IMR-90 (cell line): Measurements from ENCODE around the gene ZNF469. TPM values are rescaled to one million over a fixed set of nuclear protein-coding genes. Genes with fewer than 3 reads are reported as not detected.

Experiments used
- ATAC-seq: fragments of 200-7000 bp; cut with Tn5 transposase; 2 replicates; pipeline ENCODE4 v1.9.1; 2020; ENCODE audit warnings: low read depth, mild to moderate bottlenecking, moderate library complexity
- BruUV-seq: library from RNA; stranded (reverse); fragments of 400-500 nt; replicated peaks from 2 replicates; lab custom pipeline; 2021; lab: Mats Ljungman, UMichigan
- CTCF ChIA-PET: fragments of 300-600 bp; formaldehyde crosslinking; extraction: SDS; loops from one replicate; lab custom pipeline; 2021; ENCODE audit warnings: antibody characterized with exemption; lab: Yijun Ruan, JAX
- POLR2A ChIA-PET: fragments of 300-600 bp; sonication (Branson Sonifier 250); formaldehyde crosslinking; loops from one replicate; lab custom pipeline; 2022; ENCODE audit warnings: antibody characterized with exemption; ENCODE audit not compliant: unreplicated experiment; lab: Charles Lee
- DNase-seq: peaks from one replicate; pipeline ENCODE4 v3.0.0; 2013
- H2AFZ ChIP-seq: replicated peaks from 2 replicates; pipeline ENCODE3; 2013; ENCODE audit warnings: low read length, mild to moderate bottlenecking; ENCODE audit not compliant: poor library complexity
- H2AK5ac ChIP-seq: 2 replicates; pipeline ENCODE4 v1.6.1; 2013; ENCODE audit warnings: low read depth, low read length, inconsistent platforms
- H2AK9ac ChIP-seq: replicated peaks from 2 replicates; pipeline ENCODE3; 2013; ENCODE audit warnings: mild to moderate bottlenecking, low read depth, low read length, moderate library complexity; ENCODE audit not compliant: poor library complexity
- H2BK120ac ChIP-seq: 2 replicates; pipeline ENCODE4 v1.6.1; 2013; ENCODE audit warnings: low read depth, low read length, inconsistent platforms
- H2BK15ac ChIP-seq: 3 replicates; pipeline ENCODE4 v1.6.1; 2013; ENCODE audit warnings: low read depth, low read length, inconsistent platforms
- H2BK20ac ChIP-seq: 2 replicates; pipeline ENCODE4 v1.6.1; 2013; ENCODE audit warnings: low read depth, mild to moderate bottlenecking, inconsistent platforms, low read length, moderate library complexity
- H2BK5ac ChIP-seq: 2 replicates; pipeline ENCODE4 v1.6.1; 2013; ENCODE audit warnings: mild to moderate bottlenecking, low read depth, low read length, inconsistent platforms; ENCODE audit not compliant: poor library complexity, severe bottlenecking
- H3K14ac ChIP-seq: replicated peaks from 2 replicates; pipeline ENCODE4 v1.6.1; 2013; ENCODE audit warnings: low read depth, low read length, inconsistent platforms
- H3K18ac ChIP-seq: 2 replicates; pipeline ENCODE4 v1.6.1; 2013; ENCODE audit warnings: low read depth, low read length, control low read depth
- H3K23ac ChIP-seq: 2 replicates; pipeline ENCODE4 v1.6.1; 2013; ENCODE audit warnings: low read depth, low read length, inconsistent platforms
- H3K27ac ChIP-seq: 2 replicates; pipeline ENCODE4 v1.5.1; 2013; ENCODE audit warnings: mild to moderate bottlenecking, control low read depth, low read length; ENCODE audit not compliant: insufficient read depth
- H3K27me3 ChIP-seq: 2 replicates; pipeline ENCODE4 v1.6.1; 2013; ENCODE audit warnings: low read length; ENCODE audit not compliant: control insufficient read depth, insufficient read depth
- H3K36me3 ChIP-seq: 2 replicates; pipeline ENCODE4 v1.6.1; 2013; ENCODE audit warnings: low read length, mixed read lengths; ENCODE audit not compliant: control insufficient read depth, insufficient read depth
- H3K4ac ChIP-seq: 2 replicates; pipeline ENCODE4 v1.6.1; 2013; ENCODE audit warnings: low read depth, low read length, inconsistent platforms
- H3K4me1 ChIP-seq: 2 replicates; pipeline ENCODE4 v1.6.1; 2013; ENCODE audit warnings: low read length, mixed read lengths; ENCODE audit not compliant: control insufficient read depth, insufficient read depth
- H3K4me2 ChIP-seq: 2 replicates; pipeline ENCODE4 v1.6.1; 2013; ENCODE audit warnings: low read depth, mild to moderate bottlenecking, control low read depth, low read length, moderate library complexity
- H3K4me3 ChIP-seq: 2 replicates; pipeline ENCODE4 v1.5.1; 2013; ENCODE audit warnings: low read depth, mild to moderate bottlenecking, control low read depth, low read length, moderate library complexity; ENCODE audit not compliant: insufficient read depth
- H3K56ac ChIP-seq: 2 replicates; pipeline ENCODE4 v1.6.1; 2013; ENCODE audit warnings: low read length, inconsistent platforms; ENCODE audit not compliant: insufficient read depth; ENCODE audit errors: extremely low read depth
- H3K79me1 ChIP-seq, 2 experiments: 2 replicates each; pipeline ENCODE4 v1.6.1; 2013; ENCODE audit warnings: low read length in 2 of 2, inconsistent platforms in 1 of 2, low read depth in 1 of 2
- H3K9ac ChIP-seq: 2 replicates; pipeline ENCODE4 v1.6.1; 2013; ENCODE audit warnings: low read depth, low read length, control low read depth
- H3K9me1 ChIP-seq: 2 replicates; pipeline ENCODE4 v1.6.1; 2013; ENCODE audit warnings: low read length, inconsistent platforms; ENCODE audit not compliant: insufficient read depth
- H3K9me3 ChIP-seq: 2 replicates; pipeline ENCODE4 v1.6.1; 2013; ENCODE audit warnings: low read length; ENCODE audit not compliant: control insufficient read depth, insufficient read depth
- H4K20me1 ChIP-seq: 2 replicates; pipeline ENCODE4 v1.6.1; 2013; ENCODE audit warnings: low read length, inconsistent platforms; ENCODE audit not compliant: insufficient read depth
- H4K5ac ChIP-seq: 2 replicates; pipeline ENCODE4 v1.6.1; 2013; ENCODE audit warnings: mild to moderate bottlenecking, low read depth, low read length, control low read depth
- H4K8ac ChIP-seq, 2 experiments: 2 replicates each; pipeline ENCODE4 v1.6.1; 2013; ENCODE audit warnings: low read depth in 2 of 2, low read length in 2 of 2, control low read depth in 1 of 2, inconsistent platforms in 1 of 2
- H4K91ac ChIP-seq: 2 replicates; pipeline ENCODE4 v1.6.1; 2013; ENCODE audit warnings: low read depth, low read length, inconsistent platforms; ENCODE audit not compliant: insufficient read depth
- WGBS, 2 experiments: methylation state at CpG; one replicate each; pipeline versions ENCODE4 v1.1.5 to v1.1.7; 2013; ENCODE audit warnings: missing lambda C conversion rate in 2 of 2; ENCODE audit not compliant: insufficient read length in 1 of 2; ENCODE audit errors: extremely low coverage in 2 of 2; 5-methylcytosine and 5-hydroxymethylcytosine counted together
- dilution Hi-C: fragments of 300-500 bp; cut with HindIII; formaldehyde crosslinking; loops from one replicate; pipeline ENCODE4 v1.14.3; 2018; ENCODE audit warnings: low sequenced_read_pairs; ENCODE audit not compliant: unreplicated experiment
- in situ Hi-C: fragments of 300-500 bp; cut with MboI; formaldehyde crosslinking; loops from 3 replicates; pipeline ENCODE4 v1.14.3; 2019; ENCODE audit warnings: low sequenced_read_pairs, inconsistent platforms, mixed read lengths
- intact Hi-C: fragments of 100-400 bp; cut with micrococcal nuclease; formaldehyde crosslinking; loops from 2 replicates; pipeline ENCODE4 v1.10.0; 2022
- polyA plus RNA-seq, 3 experiments: library from polyadenylated mRNA; depleted of rRNA; stranded (reverse); fragments of >200 nt; gene quantifications; 2 replicates each; pipeline ENCODE4 v1.2.3, GENCODE V29; 2012; ENCODE audit warnings: low replicate concordance in 1 of 3
- total RNA-seq: library from RNA; depleted of rRNA; stranded (reverse); fragments of >200 nt; gene quantifications from 2 replicates; pipeline ENCODE4 v1.2.3, GENCODE V29; 2012
- TF ChIP-seq, protein P1 (sequence below): fragments of 150-350 bp; IDR thresholded peaks from 2 replicates; pipeline ENCODE4 v1.6.1; 2016; ENCODE audit warnings: low read depth, mild to moderate bottlenecking, low read length, moderate library complexity, borderline replicate concordance

ZNF469 gene
- total and polyA plus RNA-seq, 2 of the 4 experiments (the other 2 are of a cell fraction), result 1.1 to 13.3 TPM

- H4K5ac ChIP-seq, result no peak overlapping the region
- H3K18ac ChIP-seq, result no peak overlapping the region
- H3K79me1 ChIP-seq, result peaks cover 4 to 12% of the 10 kb centered on the region in 2 experiments; a peak in 3 of 4 replicates
- H2BK20ac ChIP-seq, result no peak overlapping the region
- H3K4me1 ChIP-seq, result peaks cover 3% of the 10 kb centered on the region
- H3K36me3 ChIP-seq, result no peaks in the 10 kb centered on the region
- H3K9me1 ChIP-seq, result peaks cover 24% of the 10 kb centered on the region
- DNase-seq, result no peak
- H3K23ac ChIP-seq, result no peak overlapping the region
- no peak for ATAC-seq
- peaks cover 13% of the 10 kb centered on the region for H3K9me3 ChIP-seq
- no peaks in the 10 kb centered on the region; the same call in 1 of the 2 replicates for H4K20me1 ChIP-seq
- no peaks in the 10 kb centered on the region for H3K27me3 ChIP-seq
- H2BK15ac ChIP-seq, result peak overlapping the region; percentile 52; the same call in 1 of the 3 replicates
- no peak overlapping the region for H3K4me3 ChIP-seq
- H3K4ac ChIP-seq, result peak overlapping the region; percentile 31
- ChIA-PET CTCF (no interaction called here), POLR2A (no interaction called here)
- H2AK9ac ChIP-seq, result no peak overlapping the region
- H2BK120ac ChIP-seq, result peak overlapping the region; percentile 54; the same call in 1 of the 2 replicates
- H2AFZ ChIP-seq, result no peak overlapping the region
- H4K8ac ChIP-seq, result no peak overlapping the region
- H3K14ac ChIP-seq, result no peak overlapping the region
- WGBS, 2 experiments, result 87% methylated on average over 6 of the region's 7 CpGs; no CpG with 5 or more reads in 1 of the 2 experiments
- H3K27ac ChIP-seq, result no peak overlapping the region
- TF ChIP-seq, protein P1, sequence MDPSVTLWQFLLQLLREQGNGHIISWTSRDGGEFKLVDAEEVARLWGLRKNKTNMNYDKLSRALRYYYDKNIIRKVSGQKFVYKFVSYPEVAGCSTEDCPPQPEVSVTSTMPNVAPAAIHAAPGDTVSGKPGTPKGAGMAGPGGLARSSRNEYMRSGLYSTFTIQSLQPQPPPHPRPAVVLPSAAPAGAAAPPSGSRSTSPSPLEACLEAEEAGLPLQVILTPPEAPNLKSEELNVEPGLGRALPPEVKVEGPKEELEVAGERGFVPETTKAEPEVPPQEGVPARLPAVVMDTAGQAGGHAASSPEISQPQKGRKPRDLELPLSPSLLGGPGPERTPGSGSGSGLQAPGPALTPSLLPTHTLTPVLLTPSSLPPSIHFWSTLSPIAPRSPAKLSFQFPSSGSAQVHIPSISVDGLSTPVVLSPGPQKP, result no peak
- no peak overlapping the region for H3K9ac ChIP-seq
- H4K91ac ChIP-seq, result peak overlapping the region; percentile 58
- in situ Hi-C loops (no loop called here), dilution Hi-C loops (no loop called here), intact Hi-C loops (no loop called here)
- no TSS peak for BruUV-seq
- no peak overlapping the region; the same call in 1 of the 2 replicates for H2AK5ac ChIP-seq
- no peak overlapping the region for H2BK5ac ChIP-seq
- no peak overlapping the region for H3K4me2 ChIP-seq
- H3K56ac ChIP-seq, result no peak overlapping the region
Observed at GRCh38 chr16:88338896-88339295, 43.9 kb upstream of the ZNF469 start.
